Measurements from ENCODE around the gene NOTUM. TPM values are rescaled to one million over a fixed set of nuclear protein-coding genes. Genes with fewer than 3 reads are reported as not detected.

The NOTUM gene
- total and polyA plus RNA-seq, 2 of the 4 experiments (the other 2 are of a cell fraction): 0.05 TPM; not detected in 1

GRCh38 chr17:81956607-81957589, 4.1 kb downstream of the NOTUM start:
- Histone ChIP-seq H2BK15ac (ENCODE audit: low read depth, low read length) (no peak overlapping the region), H4K8ac (ENCODE audit: low read depth in 2 of 2, low read length in 2 of 2) (no peak overlapping the region), H3K23ac (ENCODE audit: low read depth, low read length) (no peak overlapping the region), H3K27me3 (ENCODE audit: control insufficient read depth, insufficient read depth, low read length) (peaks cover 39% of the 10 kb centered on the region), H3K27ac (ENCODE audit: insufficient read depth, low read length) (no peak overlapping the region), H3K14ac (replicated peaks; ENCODE audit: low read depth, low read length) (no peak overlapping the region), H3K9me1 (ENCODE audit: insufficient read depth, low read length) (no peaks in the 10 kb centered on the region), H3K79me1 (ENCODE audit: low read depth in 1 of 2, low read length in 2 of 2) (no peaks in the 10 kb centered on the region), H4K5ac (ENCODE audit: low read depth, low read length) (no peak overlapping the region), H2AK9ac (replicated peaks; ENCODE audit: low read depth, low read length, poor library complexity) (no peak overlapping the region), H3K9ac (ENCODE audit: low read depth, low read length) (no peak overlapping the region), H3K4me3 (ENCODE audit: insufficient read depth, low read depth, low read length) (no peak overlapping the region), H3K9me3 (ENCODE audit: control insufficient read depth, insufficient read depth, low read length) (no peaks in the 10 kb centered on the region), H2AFZ (replicated peaks; ENCODE audit: low read length, poor library complexity) (no peak overlapping the region), H2BK120ac (ENCODE audit: low read depth, low read length) (no peak overlapping the region), H3K18ac (ENCODE audit: low read depth, low read length) (no peak overlapping the region), H3K56ac (ENCODE audit: extremely low read depth, insufficient read depth, low read length) (no peak overlapping the region), H2BK20ac (ENCODE audit: low read depth, low read length) (no peak overlapping the region), H3K36me3 (ENCODE audit: control insufficient read depth, insufficient read depth, low read length) (no peaks in the 10 kb centered on the region), H2BK5ac (ENCODE audit: low read depth, low read length, poor library complexity, severe bottlenecking) (no peak overlapping the region), H2AK5ac (ENCODE audit: low read depth, low read length) (no peak overlapping the region), H4K91ac (ENCODE audit: insufficient read depth, low read depth, low read length) (no peak overlapping the region), H4K20me1 (ENCODE audit: insufficient read depth, low read length) (no peaks in the 10 kb centered on the region), H3K4me1 (ENCODE audit: control insufficient read depth, insufficient read depth, low read length) (no peaks in the 10 kb centered on the region), H3K4ac (ENCODE audit: low read depth, low read length) (no peak overlapping the region), H3K4me2 (ENCODE audit: low read depth, low read length) (no peak overlapping the region)
- ATAC-seq (ENCODE audit: low read depth): no peak
- intact Hi-C loops (cut with micrococcal nuclease): no loop called here
- dilution Hi-C loops (cut with HindIII; ENCODE audit: low sequenced_read_pairs, unreplicated experiment): no loop called here
- WGBS, 2 experiments (ENCODE audit: extremely low coverage in 2 of 2, insufficient read length in 1 of 2): 64% methylated on average over 23 of the region's 45 CpGs; no CpG with 5 or more reads in 1 of the 2 experiments
- ChIA-PET CTCF (no interaction called here), POLR2A (ENCODE audit: unreplicated experiment) (no interaction called here)
- in situ Hi-C loops (cut with MboI; ENCODE audit: low sequenced_read_pairs): no loop called here
- BruUV-seq (replicated peaks): no TSS peak
- no peak for TF ChIP-seq MAZ (IDR thresholded peaks at IDR 0.05; ENCODE audit: borderline replicate concordance, low read depth, low read length)
- TF ChIP-seq RAD21 (IDR thresholded peaks at IDR 0.05; ENCODE audit: low read length): no peak
- no peak for TF ChIP-seq USF2 (IDR thresholded peaks at IDR 0.05; ENCODE audit: low read depth, low read length)
- TF ChIP-seq RCOR1 (IDR thresholded peaks at IDR 0.05; ENCODE audit: insufficient replicate concordance, low read length): no peak
- TF ChIP-seq BHLHE40 (IDR thresholded peaks at IDR 0.05; ENCODE audit: low read depth, low read length): no peak
- DNase-seq: no peak
